IPS DF 4.7 (cell line): ENCODE measurements around the gene GDF2.

Experiments
- DNase-seq: peaks from one replicate; pipeline ENCODE4 v3.0.0-alpha.2; 2013; ENCODE audit warnings: low spot score; ENCODE audit errors: extremely low read depth

The GDF2 gene

GRCh38 chr10:47351899-47352815, 29.9 kb downstream of the GDF2 start:
- DNase-seq: no peak

- no peak for DNase-seq
These were observed 31.1 kb downstream of the GDF2 start for GRCh38 chr10:47353351-47353750.

GRCh38 chr10:47354165-47354564, 31.9 kb downstream of the GDF2 start:
- DNase-seq: no peak

- DNase-seq: no peak
These were observed 32.6 kb downstream of the GDF2 start for GRCh38 chr10:47354900-47355299.

GRCh38 chr10:47356708-47357107, 34.5 kb downstream of the GDF2 start:
- DNase-seq: no peak

- DNase-seq: no peak
These were observed 34.9 kb downstream of the GDF2 start for GRCh38 chr10:47357131-47357582.

GRCh38 chr10:47357911-47358310, 35.7 kb downstream of the GDF2 start:
- DNase-seq: no peak

- no peak for DNase-seq
These were observed 36.2 kb downstream of the GDF2 start for GRCh38 chr10:47358457-47358856.

- DNase-seq: no peak
These were observed 36.8 kb downstream of the GDF2 start for GRCh38 chr10:47359101-47359500.

- DNase-seq: no peak
These were observed 37.6 kb downstream of the GDF2 start for GRCh38 chr10:47359626-47360418.

- DNase-seq: no peak
These were observed 38.3 kb downstream of the GDF2 start for GRCh38 chr10:47360419-47361040.

GRCh38 chr10:47361293-47361692, 39.0 kb downstream of the GDF2 start:
- peak; percentile 53 for DNase-seq

- DNase-seq: no peak
These were observed 39.9 kb downstream of the GDF2 start for GRCh38 chr10:47362199-47362598.

GRCh38 chr10:47363781-47364180, 41.5 kb downstream of the GDF2 start:
- no peak for DNase-seq

GRCh38 chr10:47364366-47364765, 42.1 kb downstream of the GDF2 start:
- DNase-seq: no peak

- DNase-seq: no peak
These were observed 42.7 kb downstream of the GDF2 start for GRCh38 chr10:47364911-47365310.

- no peak for DNase-seq
These were observed 43.4 kb downstream of the GDF2 start for GRCh38 chr10:47365431-47366180.

- DNase-seq: no peak
These were observed 44.0 kb downstream of the GDF2 start for GRCh38 chr10:47366181-47366631.

- no peak for DNase-seq
These were observed 44.6 kb downstream of the GDF2 start for GRCh38 chr10:47366731-47367460.

GRCh38 chr10:47367646-47368045, 45.4 kb downstream of the GDF2 start:
- DNase-seq: no peak
